NCI-H510A treated with DMSO at 0.1 percent for 48 hours (cell line): Measurements from ENCODE around the gene FAM117B.
A peak's percentile ranks its signal among the peaks of the same experiment; 100 is the strongest.
"Not testable (repeated sequence)": the region's sequence is repeated elsewhere in the genome, so short reads cannot be mapped to it uniquely, and the experiment has no call there.

Experiments
- DNase-seq: peaks from one replicate; lab custom pipeline; 2025; lab: John Stamatoyannopoulos, UW

FAM117B gene

GRCh38 chr2:202638721-202639120 is 4.0 kb downstream of the FAM117B start:
- no peak for DNase-seq

- no peak for DNase-seq
These were observed 4.5 kb downstream of the FAM117B start for GRCh38 chr2:202639231-202639630.

GRCh38 chr2:202642567-202642966 is 7.8 kb downstream of the FAM117B start:
- DNase-seq, result no peak

GRCh38 chr2:202643012-202643858 is 8.5 kb downstream of the FAM117B start:
- no peak for DNase-seq

GRCh38 chr2:202652119-202652518 is 17.4 kb downstream of the FAM117B start:
- no peak for DNase-seq

- DNase-seq, result no peak
These were observed 19.1 kb downstream of the FAM117B start for GRCh38 chr2:202653890-202654289.

GRCh38 chr2:202657876-202658275 is 23.1 kb downstream of the FAM117B start:
- DNase-seq, result no peak

- DNase-seq, result no peak
These were observed 26.0 kb downstream of the FAM117B start for GRCh38 chr2:202660796-202661195.

GRCh38 chr2:202669841-202670240 is 35.1 kb downstream of the FAM117B start:
- no peak for DNase-seq

GRCh38 chr2:202671317-202672035 is 36.7 kb downstream of the FAM117B start:
- DNase-seq, result no peak

GRCh38 chr2:202675097-202675496 is 40.3 kb downstream of the FAM117B start:
- not testable (repeated sequence) for DNase-seq

GRCh38 chr2:202679980-202680379 is 45.2 kb downstream of the FAM117B start:
- DNase-seq, result no peak

- DNase-seq, result no peak
These were observed 45.7 kb downstream of the FAM117B start for GRCh38 chr2:202680512-202680911.

- peak; percentile 17 for DNase-seq
These were observed 47.0 kb downstream of the FAM117B start for GRCh38 chr2:202681688-202682205.

- no peak for DNase-seq
These were observed 47.5 kb downstream of the FAM117B start for GRCh38 chr2:202682274-202682673.

GRCh38 chr2:202687276-202687675 is 52.5 kb downstream of the FAM117B start:
- no peak for DNase-seq

- no peak for DNase-seq
These were observed 54.7 kb downstream of the FAM117B start for GRCh38 chr2:202689459-202689858.

GRCh38 chr2:202689898-202690297 is 55.1 kb downstream of the FAM117B start:
- DNase-seq, result no peak

GRCh38 chr2:202690321-202690900 is 55.6 kb downstream of the FAM117B start:
- DNase-seq, result no peak

GRCh38 chr2:202693503-202693902 is 58.7 kb downstream of the FAM117B start:
- no peak for DNase-seq

GRCh38 chr2:202695166-202695565 is 60.4 kb downstream of the FAM117B start:
- no peak for DNase-seq

GRCh38 chr2:202700075-202700901 is 65.5 kb downstream of the FAM117B start:
- DNase-seq, result no peak
